M059J (cell line): ENCODE measurements around the gene NUTF2. TPM values are rescaled to one million over a fixed set of nuclear protein-coding genes. Genes with fewer than 3 reads are reported as not detected.
"Not testable (repeated sequence)": the region's sequence is repeated elsewhere in the genome, so short reads cannot be mapped to it uniquely, and the experiment has no call there.

ENCODE experiments used
- DNase-seq: peaks from one replicate; pipeline ENCODE4 v3.0.0-alpha.2; 2012; ENCODE audit warnings: low read depth
- total RNA-seq: library from RNA; depleted of rRNA; stranded (reverse); fragments of >200 nt; shearing (Covaris generic); gene quantifications from 2 replicates; pipeline ENCODE4 v1.2.3, GENCODE V29; 2014

NUTF2 gene
- total RNA-seq, 1 experiment from 2014 or later: 347 TPM

GRCh38 chr16:67885545-67885944 lies 38.8 kb downstream of the NUTF2 start:
- no peak for DNase-seq

DNA sequence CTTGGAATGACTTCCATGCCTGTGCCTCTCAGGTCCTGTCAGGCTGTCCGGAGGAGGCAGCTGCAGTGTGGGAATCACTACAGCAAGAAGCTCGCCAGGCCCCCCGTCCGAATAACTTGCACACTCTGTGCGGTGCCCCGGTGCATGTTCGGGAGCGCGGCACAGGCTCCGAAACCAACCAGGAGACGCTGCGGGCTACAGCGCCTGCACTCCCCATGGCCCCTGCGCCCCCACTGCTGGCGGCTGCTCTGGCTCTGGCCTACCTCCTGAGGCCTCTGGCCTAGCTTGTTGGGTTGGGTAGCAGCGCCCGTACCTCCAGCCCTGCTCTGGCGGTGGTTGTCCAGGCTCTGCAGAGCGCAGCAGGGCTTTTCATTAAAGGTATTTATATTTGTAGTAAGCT lies 39.2 kb downstream of the NUTF2 start:
- DNase-seq: no peak

DNA sequence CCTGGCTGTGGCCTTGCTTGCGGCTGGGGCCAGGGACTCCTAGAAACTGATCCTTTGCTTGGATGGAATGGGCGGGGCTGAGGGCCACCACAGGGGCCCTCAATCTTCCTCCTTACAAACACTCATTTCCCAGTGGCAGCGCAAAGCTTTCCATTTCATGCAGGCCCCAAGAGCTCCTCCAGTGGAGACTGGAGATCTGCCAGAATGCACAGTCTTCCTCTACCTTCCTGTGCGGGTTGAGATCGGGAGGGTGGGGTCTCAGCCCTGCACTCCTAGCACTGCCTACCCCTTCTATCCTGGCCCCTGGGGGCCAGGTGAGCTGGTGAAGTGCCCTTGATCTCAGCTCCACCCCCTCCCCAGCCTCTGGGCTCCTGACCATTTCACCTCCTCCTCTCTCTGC lies 39.7 kb downstream of the NUTF2 start:
- no peak for DNase-seq

DNA sequence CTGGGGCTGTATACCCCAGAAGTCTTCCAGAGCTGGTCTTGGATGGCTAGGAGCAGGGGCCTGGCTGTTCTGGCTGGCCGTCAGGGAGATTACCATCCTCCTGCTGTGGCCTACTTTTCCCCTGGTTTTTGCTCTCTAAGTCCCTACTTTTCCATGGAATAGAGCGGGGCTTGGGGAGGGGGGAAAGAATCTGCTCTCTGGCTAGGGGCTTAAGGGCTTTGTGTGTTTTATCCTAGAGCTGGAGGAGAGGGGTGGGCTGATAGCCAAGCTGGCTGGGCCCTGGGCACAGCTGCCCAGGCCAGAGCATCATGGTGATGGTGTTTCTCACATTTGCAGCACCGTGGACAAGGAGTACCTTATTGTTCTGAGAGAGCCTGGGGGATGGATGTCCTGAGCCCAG lies 41.6 kb downstream of the NUTF2 start:
- DNase-seq: no peak

DNA sequence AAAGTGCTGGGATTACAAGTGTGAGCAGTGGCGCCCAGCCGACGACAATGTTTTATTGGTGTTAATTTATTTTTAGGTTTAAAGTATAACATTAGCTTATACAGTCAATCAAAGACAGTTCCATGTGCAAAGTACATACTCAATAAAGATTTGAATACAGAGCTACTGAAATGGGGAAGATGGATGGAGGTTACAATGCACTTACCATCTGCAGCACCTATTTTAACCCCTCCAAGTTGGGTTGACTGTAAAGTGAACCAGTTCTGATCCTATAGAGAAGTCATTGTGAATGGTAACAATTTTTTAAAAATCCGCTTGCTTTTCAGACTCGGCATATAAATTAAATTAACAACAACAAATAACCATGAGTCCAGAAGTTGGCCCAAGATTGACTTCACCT lies 45.6 kb downstream of the NUTF2 start:
- no peak for DNase-seq

DNA sequence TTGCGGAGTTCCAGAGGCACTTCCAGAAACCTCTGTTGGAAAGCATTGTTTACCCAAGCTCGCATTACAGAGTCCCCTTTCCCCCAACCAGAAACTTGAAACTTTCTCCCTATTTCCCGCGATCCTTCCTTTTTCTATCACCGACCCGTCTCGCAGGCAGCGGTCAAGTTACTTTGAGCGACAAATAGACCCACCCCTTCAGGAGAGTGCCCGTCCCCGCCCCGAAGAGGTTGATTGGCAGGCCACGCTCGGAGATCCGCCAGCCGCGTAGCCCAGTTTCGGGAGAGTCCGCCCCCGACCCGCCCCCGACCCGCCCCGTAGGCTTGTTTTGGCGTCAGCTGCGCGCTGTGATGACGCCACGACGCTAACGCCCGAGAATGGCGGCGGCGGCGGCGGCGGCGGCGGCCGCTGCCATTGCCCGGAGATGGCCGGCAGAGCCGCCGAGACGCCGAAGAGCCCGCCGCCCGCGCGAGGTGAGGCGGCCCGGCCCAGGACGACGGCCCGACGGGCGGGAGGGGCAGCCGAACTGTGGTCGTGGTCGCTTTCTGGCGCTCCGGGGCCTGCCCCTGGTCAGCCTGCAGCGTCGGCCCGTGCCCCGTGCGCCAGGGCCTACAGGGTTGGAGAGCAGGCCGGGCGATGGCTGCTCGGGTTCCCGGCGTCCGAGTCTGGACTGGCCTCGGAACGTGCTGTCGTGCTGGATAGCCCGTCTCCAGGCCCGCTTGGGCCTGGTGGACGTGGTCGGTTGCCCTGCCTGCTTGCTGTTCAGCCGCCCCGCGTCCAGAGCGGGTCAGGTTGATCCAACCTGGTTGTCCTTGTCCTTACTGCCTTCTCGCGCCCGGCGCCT lies 46.4 kb downstream of the NUTF2 start, which contains the start of gene PSKH1:
PSKH1 (plus strand) TSS at position 356 of the 844 bp plus-strand sequence. CDS start 15,496 bp downstream, outside the sequence.
- peak; percentile 94 for DNase-seq

- no peak for DNase-seq
These were observed 47.1 kb downstream of the NUTF2 start for GRCh38 chr16:67893743-67894399.

DNA sequence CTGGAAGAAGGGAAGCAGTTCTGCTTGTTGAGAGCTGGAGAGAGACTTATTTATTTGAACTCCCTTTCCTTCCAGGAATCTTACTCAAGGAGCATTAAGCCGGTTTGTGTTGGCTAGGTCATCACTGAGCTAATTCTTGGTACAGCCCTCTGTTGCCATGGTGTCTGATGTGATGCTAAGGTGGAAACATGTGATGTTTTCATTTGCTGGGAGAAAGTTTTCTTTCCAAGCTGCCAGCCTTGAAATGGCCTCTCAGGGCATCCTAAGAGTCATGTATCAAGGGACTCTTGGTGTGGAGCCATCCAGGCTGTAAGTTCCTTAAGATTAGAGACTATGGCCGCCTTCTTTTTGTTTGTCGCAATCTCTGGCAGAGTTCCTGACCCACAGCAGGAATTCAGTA lies 50.5 kb downstream of the NUTF2 start:
- DNase-seq: peak; percentile 32

- no peak for DNase-seq
These were observed 55.0 kb downstream of the NUTF2 start for GRCh38 chr16:67901734-67902133.

GRCh38 chr16:67902831-67903230 lies 56.1 kb downstream of the NUTF2 start:
- no peak for DNase-seq

DNA sequence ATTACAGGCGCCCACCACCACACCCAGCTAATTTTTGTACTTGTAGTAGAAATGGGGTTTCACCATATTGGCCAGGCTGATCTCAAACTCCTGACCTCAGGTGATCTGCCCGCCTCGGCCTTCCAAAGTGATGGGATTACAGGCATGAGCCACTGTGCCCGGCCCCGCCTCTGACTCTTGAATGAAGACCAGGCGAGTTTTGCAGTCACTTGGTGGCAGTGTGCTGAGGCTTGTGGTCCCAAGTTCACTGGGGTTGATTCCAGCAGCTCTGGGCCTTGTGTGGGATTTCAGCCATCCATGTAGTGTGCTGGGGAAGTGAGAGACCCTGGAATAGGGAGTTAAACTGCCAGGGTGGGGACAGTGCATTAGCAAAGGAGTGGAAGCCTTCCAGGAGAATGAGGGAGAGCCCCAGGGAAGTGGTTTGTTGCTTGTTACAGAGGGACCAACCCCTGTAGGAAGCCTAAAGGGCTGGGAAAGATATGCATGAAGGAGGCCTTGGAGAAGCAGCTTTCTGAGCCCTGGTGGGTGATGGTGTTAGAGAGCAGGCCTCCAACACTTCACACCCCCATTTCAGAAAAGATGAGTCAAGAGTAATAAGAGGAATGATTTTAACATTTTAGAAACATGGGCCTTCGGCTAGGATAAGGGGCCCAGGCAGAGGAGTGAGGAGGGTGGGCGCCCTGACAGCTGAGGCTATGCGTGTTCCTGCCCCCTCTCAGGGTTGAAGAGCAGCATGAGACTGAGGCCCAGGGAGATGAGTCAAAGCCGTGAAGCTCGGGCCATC lies 60.9 kb downstream of the NUTF2 start:
- no peak for DNase-seq

GRCh38 chr16:67909056-67909742 lies 62.5 kb downstream of the NUTF2 start:
- DNase-seq: no peak

DNA sequence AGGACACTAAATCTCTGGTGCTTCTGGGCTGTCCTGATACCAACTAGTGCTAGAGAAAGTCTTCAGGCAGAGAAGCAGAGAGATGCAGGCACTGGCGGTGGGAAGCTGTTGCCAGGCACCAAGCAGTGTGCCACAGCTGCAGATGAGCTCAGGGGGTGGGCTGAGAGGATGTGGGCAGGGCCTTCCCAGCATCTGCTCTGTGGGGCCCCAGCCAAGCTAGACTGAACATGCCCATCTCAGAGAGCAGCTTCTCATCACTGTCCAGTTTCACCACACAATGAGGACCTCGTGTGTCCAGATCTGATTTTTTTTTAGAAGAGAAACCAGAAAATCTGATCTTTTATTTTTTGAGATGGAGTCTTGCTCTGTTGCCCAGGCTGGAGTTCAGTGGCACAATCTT lies 63.4 kb downstream of the NUTF2 start:
- DNase-seq: no peak

- no peak for DNase-seq
These were observed 68.2 kb downstream of the NUTF2 start for GRCh38 chr16:67914758-67915495.

DNA sequence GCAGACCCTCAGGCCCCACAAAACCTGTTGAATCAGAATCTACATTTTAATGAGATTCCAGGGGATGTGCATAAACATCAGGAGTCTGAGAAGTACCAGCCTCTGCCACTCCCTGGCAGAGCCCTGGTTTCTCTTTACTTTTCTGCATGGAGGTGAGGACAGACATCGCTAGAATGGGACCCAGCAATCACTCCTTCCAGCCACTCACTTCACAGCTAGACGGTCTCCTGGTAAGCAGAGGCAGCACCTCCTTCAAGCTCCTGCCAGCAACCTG lies 68.7 kb downstream of the NUTF2 start:
- not testable (repeated sequence) for DNase-seq

DNA sequence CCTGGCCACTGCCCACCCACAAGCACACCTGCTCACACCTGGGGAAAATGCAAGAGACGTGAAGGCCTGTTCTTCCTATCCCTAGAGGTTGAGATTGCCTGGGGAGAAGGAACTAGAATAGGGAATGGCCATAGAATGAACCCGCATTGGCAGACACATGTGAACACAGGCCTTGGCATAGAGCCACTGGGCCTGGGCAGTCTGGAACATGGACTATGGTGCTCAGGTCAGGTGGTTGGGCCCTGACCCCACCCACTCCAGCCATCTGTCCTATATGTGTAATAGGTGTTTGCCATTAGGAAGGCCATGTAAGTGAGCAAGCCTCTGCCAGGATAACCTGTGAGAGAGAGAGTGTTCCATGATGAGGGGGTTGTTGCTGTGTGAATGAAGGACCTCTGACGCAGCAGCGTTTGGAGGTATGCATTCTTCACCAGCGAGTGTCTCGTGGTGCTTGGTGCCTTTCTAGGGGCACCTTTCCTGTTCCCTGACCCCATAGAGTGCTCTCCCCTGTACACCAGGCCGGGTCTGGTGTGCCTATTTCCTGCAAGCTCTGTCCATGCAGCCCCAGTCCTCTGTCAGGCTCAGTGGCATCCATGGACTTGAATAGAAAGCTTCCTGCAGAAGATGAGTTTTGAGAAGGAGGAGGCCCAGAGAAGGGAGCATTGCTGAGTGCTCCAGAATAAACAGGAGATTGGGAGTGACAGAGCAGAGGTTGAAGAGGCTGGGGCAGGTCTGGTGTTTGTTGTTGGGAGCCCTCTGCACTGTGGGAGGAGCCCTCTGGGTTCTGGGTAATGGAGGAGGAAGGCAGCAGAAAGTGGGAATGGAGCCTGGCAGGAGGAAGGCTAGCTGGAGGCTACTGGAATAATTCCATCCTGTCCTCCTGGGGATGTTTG lies 69.3 kb downstream of the NUTF2 start:
- peak; percentile 37 for DNase-seq

- peak; percentile 47 for DNase-seq
These were observed 70.6 kb downstream of the NUTF2 start for GRCh38 chr16:67917140-67917851.

- DNase-seq: peak; percentile 94
These were observed 71.1 kb downstream of the NUTF2 start for GRCh38 chr16:67917852-67918236.

DNA sequence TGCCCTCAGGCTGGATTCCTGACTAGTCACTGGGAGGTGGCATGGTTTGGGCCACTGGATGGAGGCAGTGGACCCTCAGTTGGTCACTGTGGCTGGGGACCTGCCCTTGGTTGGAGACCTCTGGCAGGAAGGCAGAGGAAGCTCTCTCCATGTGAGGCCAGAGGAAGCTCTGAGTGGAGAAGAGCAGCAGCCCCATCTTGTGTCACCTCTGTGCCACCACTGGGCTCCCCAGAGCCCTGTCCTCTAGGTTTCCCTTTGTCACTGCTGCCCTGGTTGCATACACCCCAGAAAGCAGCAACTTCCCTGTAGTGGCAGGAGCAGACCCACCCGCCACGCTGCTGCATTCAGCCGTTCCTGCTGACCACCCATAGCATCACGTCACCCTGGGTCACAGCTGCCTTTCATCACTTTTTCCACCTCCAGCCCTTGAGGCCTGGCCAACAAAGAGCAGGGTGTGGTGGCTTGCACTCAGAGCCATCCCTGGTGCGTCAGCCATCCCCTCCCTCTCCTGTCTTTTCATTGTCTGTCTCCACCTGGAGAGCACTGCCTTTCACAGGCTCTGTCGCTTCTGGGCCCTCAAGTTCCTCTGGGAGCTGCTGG lies 73.0 kb downstream of the NUTF2 start:
- peak; percentile 18 for DNase-seq
